ENCODE measurements around the gene ADARB1. TPM values are rescaled to one million over a fixed set of nuclear protein-coding genes. Genes with fewer than 3 reads are reported as not detected.

ADARB1 gene
- total and polyA plus RNA-seq, 2 of the 8 experiments (the other 6 are each of a cell fraction or from before 2014, with no cell fraction given), result 4.7 to 14.9 TPM

GRCh38 chr21:45158491-45159423 lies 84.4 kb downstream of the ADARB1 start:
- no peak overlapping the region for H3K4ac ChIP-seq (replicated peaks; ENCODE audit: insufficient read length, low read depth, low read length)
- DNase-seq (ENCODE audit: low read depth in 1 of 2, low spot score in 2 of 2), result peak in 1 of 2 experiments; percentile 28
- H3K27me3 ChIP-seq (replicated peaks in 1 of 4; ENCODE audit: control insufficient read depth in 3 of 4, extremely low read depth in 1 of 4, insufficient read depth in 3 of 4, low read length in 3 of 4), result no peaks in the 10 kb centered on the region
- no peak overlapping the region for H3K14ac ChIP-seq (ENCODE audit: insufficient read length)
- H2BK120ac ChIP-seq (replicated peaks; ENCODE audit: low read depth, low read length), result no peak overlapping the region
- WGBS, 2 experiments (ENCODE audit: extremely low coverage in 1 of 2, insufficient coverage in 1 of 2, insufficient read length in 1 of 2, insufficient replicate concordance in 2 of 2, low coverage in 1 of 2, low lambda C conversion rate in 2 of 2, missing lambda C conversion rate in 1 of 2), result 88% methylated on average over 16 of the region's 16 CpGs; no CpG with 5 or more reads in 1 of the 2 experiments
- H3K23me2 ChIP-seq (ENCODE audit: low read depth, low read length), result peaks cover 11% of the 10 kb centered on the region; the same call in 1 of the 2 replicates
- no peak overlapping the region for H2AFZ ChIP-seq (ENCODE audit: low read length)
- H4K5ac ChIP-seq (ENCODE audit: insufficient read length, low read depth, low read length), result no peak overlapping the region
- ChIA-PET CTCF (ENCODE audit: partially characterized antibody) (interaction anchor here (1.1 kb wide), 2 partner anchors 18 to 21 kb away, joined by 3 to 4 read pairs; no protein-coding TSS in a partner anchor), POLR2A (ENCODE audit: partially characterized antibody) (no interaction called here)
- H3K9me3 ChIP-seq (ENCODE audit: insufficient read depth in 2 of 2, low read depth in 1 of 2, low read length in 1 of 2), result no peaks in the 10 kb centered on the region
- no peak overlapping the region for H2BK12ac ChIP-seq (ENCODE audit: low read depth, low read length)
- TF ChIP-seq RXRA (IDR thresholded peaks at IDR 0.05; ENCODE audit: insufficient read depth, low read depth, low read length) (no peak), SP1 (IDR thresholded peaks at IDR 0.05; ENCODE audit: low read depth, low read length) (no peak), FOSL1 (IDR thresholded peaks at IDR 0.05; ENCODE audit: insufficient read depth, low read depth, low read length) (no peak), KDM5A (IDR thresholded peaks at IDR 0.05; ENCODE audit: low read length) (no peak), EGR1 (IDR thresholded peaks at IDR 0.05; ENCODE audit: borderline replicate concordance, low read depth, low read length) (no peak), TEAD4 (IDR thresholded peaks at IDR 0.05; ENCODE audit: low read depth, low read length) (no peak), POLR2A (IDR thresholded peaks at IDR 0.05; ENCODE audit: control extremely low read depth in 1 of 2, low read depth in 2 of 2, low read length in 2 of 2) (no peak), CHD2 (IDR thresholded peaks at IDR 0.05; ENCODE audit: low read length) (no peak)
- no peak overlapping the region for H3K18ac ChIP-seq (ENCODE audit: extremely low read depth, low read length)
- no peak overlapping the region for H3K4me2 ChIP-seq (ENCODE audit: insufficient read depth in 1 of 2, low read depth in 2 of 2, low read length in 2 of 2)
- no peak overlapping the region for H2BK20ac ChIP-seq (ENCODE audit: low read length)
- H4K91ac ChIP-seq (replicated peaks; ENCODE audit: insufficient read length, low read length), result no peak overlapping the region
- H3K27ac ChIP-seq (ENCODE audit: low read depth, low read length), result no peak overlapping the region
- no peak overlapping the region for H2BK15ac ChIP-seq (ENCODE audit: low read length)
- no peaks in the 10 kb centered on the region for H3K36me3 ChIP-seq (ENCODE audit: control insufficient read depth in 2 of 4, insufficient read depth in 4 of 4, low read length in 3 of 4)
- peaks cover 0 to 8% of the 10 kb centered on the region in 2 experiments for H4K20me1 ChIP-seq (replicated peaks in 1 of 2; ENCODE audit: control insufficient read depth in 1 of 2, insufficient read depth in 2 of 2, low read length in 2 of 2)
- no peak for FAIRE-seq
- H4K8ac ChIP-seq (ENCODE audit: extremely low read depth, insufficient read depth, low read length), result no peak overlapping the region
- H3K23ac ChIP-seq (ENCODE audit: insufficient read length), result no peak overlapping the region
- H3K4me3 ChIP-seq (ENCODE audit: extremely low read depth in 1 of 4, insufficient read depth in 2 of 4, low read depth in 3 of 4, low read length in 4 of 4), result no peak overlapping the region
- H2AK5ac ChIP-seq (ENCODE audit: low read depth, low read length), result no peak overlapping the region
- no peaks in the 10 kb centered on the region for H3K79me2 ChIP-seq (ENCODE audit: control insufficient read depth in 1 of 2, insufficient read depth in 2 of 2, low read length in 2 of 2)
- H2BK5ac ChIP-seq (ENCODE audit: low read depth, low read length), result no peak overlapping the region
- no peak overlapping the region for H3K56ac ChIP-seq (replicated peaks; ENCODE audit: insufficient read length, low read depth, low read length)
- H3K79me1 ChIP-seq (ENCODE audit: low read depth, low read length), result no peaks in the 10 kb centered on the region
- peaks cover 0 to 6% (median 0%) of the 10 kb centered on the region in 4 experiments; a peak in 3 of 7 replicates for H3K4me1 ChIP-seq (replicated peaks in 1 of 4; ENCODE audit: control insufficient read depth in 3 of 4, insufficient read depth in 4 of 4, low read length in 3 of 4)
- H3K9ac ChIP-seq (replicated peaks in 1 of 4; ENCODE audit: extremely low read depth in 1 of 4, low read depth in 3 of 4, low read length in 3 of 4), result no peak overlapping the region

All from H1 (cell line).